Loucy (cell line): ENCODE results near the gene CFAP69.

Source experiments
- H2AFZ ChIP-seq: fragments of 200-600 bp; sonication (generic); 2 replicates; pipeline ENCODE4 v1.6.0; 2016; ENCODE audit warnings: antibody characterized with exemption, mild to moderate bottlenecking, low read length, moderate library complexity
- H3F3A ChIP-seq: fragments of 200-600 bp; 2 replicates; pipeline ENCODE4 v1.6.0; 2016; ENCODE audit warnings: antibody characterized with exemption, low read depth, mild to moderate bottlenecking
- H3K27me3 ChIP-seq: fragments of 200-600 bp; sonication (generic); 2 replicates; pipeline ENCODE4 v1.6.1; 2014; ENCODE audit warnings: low read length, mild to moderate bottlenecking; ENCODE audit not compliant: insufficient read depth, poor library complexity, severe bottlenecking
- H3K36me3 ChIP-seq: fragments of 200-600 bp; sonication (generic); 2 replicates; pipeline ENCODE4 v1.6.1; 2016; ENCODE audit warnings: low read length; ENCODE audit not compliant: insufficient read depth
- H3K4me1 ChIP-seq: fragments of 200-600 bp; sonication (generic); 2 replicates; pipeline ENCODE4 v1.5.1; 2014; ENCODE audit warnings: low read length, mild to moderate bottlenecking; ENCODE audit not compliant: insufficient read depth, poor library complexity, severe bottlenecking
- H3K4me2 ChIP-seq: fragments of 200-600 bp; sonication (generic); 2 replicates; pipeline ENCODE4 v1.6.0; 2014; ENCODE audit warnings: antibody characterized with exemption, low read length, low read depth, mild to moderate bottlenecking; ENCODE audit not compliant: poor library complexity, severe bottlenecking
- H3K4me3 ChIP-seq: fragments of 200-600 bp; sonication (generic); 2 replicates; pipeline ENCODE4 v1.5.1; 2014; ENCODE audit warnings: low read length, mild to moderate bottlenecking, mixed read lengths; ENCODE audit not compliant: poor library complexity, severe bottlenecking
- H3K79me2 ChIP-seq: fragments of 200-600 bp; sonication (generic); 2 replicates; pipeline ENCODE4 v1.6.1; 2014; ENCODE audit warnings: low read length; ENCODE audit not compliant: insufficient read depth
- H3K9ac ChIP-seq: fragments of 200-600 bp; sonication (generic); 2 replicates; pipeline ENCODE4 v1.6.0; 2014; ENCODE audit warnings: mild to moderate bottlenecking, low read depth, low read length, moderate library complexity; ENCODE audit not compliant: poor library complexity, severe bottlenecking
- H3K9me2 ChIP-seq: fragments of 200-600 bp; sonication (generic); replicated peaks from 2 replicates; pipeline ENCODE4 v1.6.1; 2016; ENCODE audit warnings: low read depth, low read length, mixed read lengths
- H3K9me3 ChIP-seq: fragments of 200-600 bp; sonication (generic); 2 replicates; pipeline ENCODE4 v1.6.1; 2014; ENCODE audit warnings: mild to moderate bottlenecking, antibody characterized with exemption, low read length, low read depth; ENCODE audit not compliant: insufficient read depth
- H4K20me1 ChIP-seq: fragments of 200-600 bp; sonication (generic); 2 replicates; pipeline ENCODE4 v1.6.0; 2014; ENCODE audit warnings: antibody characterized with exemption, low read length, mild to moderate bottlenecking; ENCODE audit not compliant: insufficient read depth, poor library complexity, severe bottlenecking
- CTCF ChIP-seq: fragments of 200-600 bp; sonication (generic); conservative IDR thresholded peaks from 2 replicates; pipeline ENCODE4 v1.5.1; 2014; ENCODE audit warnings: mild to moderate bottlenecking, antibody characterized with exemption, low read length
- EZH2phosphoT487 ChIP-seq: fragments of 200-600 bp; IDR thresholded peaks from 2 replicates; pipeline ENCODE4 v1.6.1; 2018; ENCODE audit warnings: antibody characterized with exemption, mild to moderate bottlenecking, moderate library complexity, borderline replicate concordance

The CFAP69 gene

GRCh38 chr7:90311175-90311574, 66.2 kb downstream of the CFAP69 start:
- Histone ChIP-seq H3K9me3 (no peaks in the 10 kb centered on the region), H3K9me2 (no peaks in the 10 kb centered on the region), H3K4me3 (no peak overlapping the region), H3K4me1 (no peaks in the 10 kb centered on the region), H4K20me1 (no peaks in the 10 kb centered on the region), H3K4me2 (no peak overlapping the region), H3K79me2 (no peaks in the 10 kb centered on the region), H3K36me3 (no peaks in the 10 kb centered on the region), H3K27me3 (no peaks in the 10 kb centered on the region), H2AFZ (no peak overlapping the region), H3F3A (no peaks in the 10 kb centered on the region), H3K9ac (no peak overlapping the region)
- TF ChIP-seq EZH2phosphoT487 (no peak), CTCF (no peak)

GRCh38 chr7:90312745-90313144, 67.8 kb downstream of the CFAP69 start:
- TF ChIP-seq CTCF: peak; percentile 57
- no peak for TF ChIP-seq EZH2phosphoT487
- no peak overlapping the region for H3K4me3 ChIP-seq

GRCh38 chr7:90313907-90314306, 68.9 kb downstream of the CFAP69 start:
- Histone ChIP-seq H3K79me2 (no peaks in the 10 kb centered on the region), H3F3A (no peaks in the 10 kb centered on the region), H3K27me3 (no peaks in the 10 kb centered on the region), H2AFZ (no peak overlapping the region), H3K9me3 (no peaks in the 10 kb centered on the region), H3K4me2 (no peak overlapping the region), H3K4me1 (no peaks in the 10 kb centered on the region), H3K9ac (no peak overlapping the region), H4K20me1 (no peaks in the 10 kb centered on the region), H3K9me2 (no peaks in the 10 kb centered on the region), H3K36me3 (no peaks in the 10 kb centered on the region), H3K4me3 (no peak overlapping the region)
- TF ChIP-seq EZH2phosphoT487 (no peak), CTCF (no peak)

More at GRCh38 chr7:90312745-90313144, 67.8 kb downstream of the CFAP69 start:
- no peak overlapping the region for H2AFZ ChIP-seq
- H3K27me3 ChIP-seq: no peaks in the 10 kb centered on the region
- H3K79me2 ChIP-seq: no peaks in the 10 kb centered on the region
- H3K4me2 ChIP-seq: no peak overlapping the region
- H3K36me3 ChIP-seq: no peaks in the 10 kb centered on the region
- H4K20me1 ChIP-seq: no peaks in the 10 kb centered on the region
- H3K9me2 ChIP-seq: no peaks in the 10 kb centered on the region
- H3K4me1 ChIP-seq: no peaks in the 10 kb centered on the region
- H3K9ac ChIP-seq: no peak overlapping the region
- H3F3A ChIP-seq: no peaks in the 10 kb centered on the region
- no peaks in the 10 kb centered on the region for H3K9me3 ChIP-seq
